ENCODE data around the gene BIN1.

Gene BIN1

GRCh38 chr2:127101756-127102477, 5.0 kb downstream of the BIN1 start:
- H3K27me3 ChIP-seq (replicated peaks), result no peaks in the 10 kb centered on the region
- H3K4me3 ChIP-seq (ENCODE audit: low read depth, low read length), result no peak overlapping the region
- in situ Hi-C loops (cut with HindIII; ENCODE audit: low pct_ligation_motif_present, low sequenced_read_pairs), result no loop called here
- no peaks in the 10 kb centered on the region for H3K36me3 ChIP-seq (replicated peaks)
- H3K27ac ChIP-seq, result no peak overlapping the region
- no peak for DNase-seq
- TF ChIP-seq, protein P1, sequence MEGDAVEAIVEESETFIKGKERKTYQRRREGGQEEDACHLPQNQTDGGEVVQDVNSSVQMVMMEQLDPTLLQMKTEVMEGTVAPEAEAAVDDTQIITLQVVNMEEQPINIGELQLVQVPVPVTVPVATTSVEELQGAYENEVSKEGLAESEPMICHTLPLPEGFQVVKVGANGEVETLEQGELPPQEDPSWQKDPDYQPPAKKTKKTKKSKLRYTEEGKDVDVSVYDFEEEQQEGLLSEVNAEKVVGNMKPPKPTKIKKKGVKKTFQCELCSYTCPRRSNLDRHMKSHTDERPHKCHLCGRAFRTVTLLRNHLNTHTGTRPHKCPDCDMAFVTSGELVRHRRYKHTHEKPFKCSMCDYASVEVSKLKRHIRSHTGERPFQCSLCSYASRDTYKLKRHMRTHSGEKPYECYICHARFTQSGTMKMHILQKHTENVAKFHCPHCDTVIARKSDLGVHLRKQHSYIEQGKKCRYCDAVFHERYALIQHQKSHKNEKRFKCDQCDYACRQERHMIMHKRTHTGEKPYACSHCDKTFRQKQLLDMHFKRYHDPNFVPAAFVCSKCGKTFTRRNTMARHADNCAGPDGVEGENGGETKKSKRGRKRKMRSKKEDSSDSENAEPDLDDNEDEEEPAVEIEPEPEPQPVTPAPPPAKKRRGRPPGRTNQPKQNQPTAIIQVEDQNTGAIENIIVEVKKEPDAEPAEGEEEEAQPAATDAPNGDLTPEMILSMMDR (IDR thresholded peaks at IDR 0.05; ENCODE audit: low read depth, low read length, missing control alignments), result no peak

GRCh38 chr2:127101048-127101611, 5.8 kb downstream of the BIN1 start:
- TF ChIP-seq, protein P1 (IDR thresholded peaks at IDR 0.05; ENCODE audit: low read depth, low read length, missing control alignments), result no peak
- no peak overlapping the region for H3K27ac ChIP-seq
- in situ Hi-C loops (cut with HindIII; ENCODE audit: low pct_ligation_motif_present, low sequenced_read_pairs), result no loop called here
- no peak overlapping the region for H3K4me3 ChIP-seq (ENCODE audit: low read depth, low read length)
- H3K27me3 ChIP-seq (replicated peaks), result no peaks in the 10 kb centered on the region
- no peaks in the 10 kb centered on the region for H3K36me3 ChIP-seq (replicated peaks)
- DNase-seq, result no peak

DNA sequence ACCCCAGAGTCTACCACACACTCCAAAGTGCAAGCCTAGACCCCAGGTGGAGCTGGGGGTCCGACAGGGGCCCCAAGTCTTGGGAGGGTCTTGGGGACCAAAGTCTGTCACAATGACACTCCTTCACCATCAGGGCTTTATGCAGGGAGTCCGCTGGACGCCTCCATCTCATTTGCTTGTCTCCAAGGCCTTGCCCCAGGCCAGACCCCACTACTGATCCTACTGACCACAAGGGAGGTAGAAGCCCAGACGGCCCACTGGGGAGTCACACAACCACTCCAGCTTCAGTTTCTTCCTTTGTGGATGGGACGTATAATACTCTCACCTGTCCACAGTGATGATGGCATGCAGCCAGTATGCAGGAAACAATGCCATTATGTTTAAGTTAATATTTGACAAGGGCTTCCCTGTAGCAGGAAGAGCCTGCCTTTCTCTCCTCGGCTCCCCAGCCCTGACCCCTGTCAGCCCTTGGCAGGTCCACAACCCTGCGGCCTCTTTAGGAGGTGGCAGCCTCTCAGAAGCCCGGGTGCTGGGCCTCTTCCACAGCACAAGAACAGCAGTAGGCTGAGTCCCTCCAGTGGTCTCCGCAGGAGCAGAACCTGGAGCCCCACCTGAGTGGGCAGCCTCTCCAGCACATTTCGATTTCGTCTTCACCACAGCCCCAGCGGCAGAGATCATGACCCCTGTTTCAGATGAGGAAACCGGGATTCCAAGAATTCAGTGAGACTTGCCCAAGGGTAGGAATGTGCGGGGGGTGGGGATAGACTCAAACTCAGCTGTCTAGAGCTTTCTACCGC, 6.5 kb downstream of the BIN1 start:
- H3K27ac ChIP-seq, result no peak overlapping the region
- DNase-seq, result no peak

DNA sequence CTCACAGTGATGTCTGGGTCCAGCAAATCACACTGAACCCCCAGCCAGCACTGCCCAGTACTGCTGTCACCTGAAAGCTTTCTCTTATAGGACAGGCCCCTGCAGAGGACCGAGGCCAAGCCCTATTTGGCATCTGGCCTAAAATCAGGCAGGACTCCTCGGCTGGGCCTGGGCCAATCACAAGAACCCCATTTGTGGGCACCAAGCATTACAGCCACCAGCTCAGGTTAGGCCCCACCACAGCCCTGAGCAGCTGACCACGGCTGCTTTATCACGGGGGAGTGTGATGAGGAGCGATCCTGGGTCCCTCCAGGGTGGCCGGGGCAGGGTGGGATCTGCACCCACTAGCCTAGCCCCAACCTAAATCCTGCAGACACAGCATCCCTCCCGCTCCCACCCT, 8.2 kb downstream of the BIN1 start:
- in situ Hi-C loops (cut with HindIII; ENCODE audit: low pct_ligation_motif_present, low sequenced_read_pairs), result no loop called here
- no peaks in the 10 kb centered on the region for H3K36me3 ChIP-seq (replicated peaks)
- H3K4me3 ChIP-seq (ENCODE audit: low read depth, low read length), result no peak overlapping the region
- H3K27ac ChIP-seq, result no peak overlapping the region
- DNase-seq, result no peak
- TF ChIP-seq, protein P1 (IDR thresholded peaks at IDR 0.05; ENCODE audit: low read depth, low read length, missing control alignments), result no peak
- no peaks in the 10 kb centered on the region for H3K27me3 ChIP-seq (replicated peaks)

More for the DNA sequence above, 6.5 kb downstream of the BIN1 start:
- Histone ChIP-seq H3K27me3 (replicated peaks) (no peaks in the 10 kb centered on the region), H3K4me3 (ENCODE audit: low read depth, low read length) (no peak overlapping the region), H3K36me3 (replicated peaks) (no peaks in the 10 kb centered on the region)
- TF ChIP-seq, protein P1 (IDR thresholded peaks at IDR 0.05; ENCODE audit: low read depth, low read length, missing control alignments), result no peak
- in situ Hi-C loops (cut with HindIII; ENCODE audit: low pct_ligation_motif_present, low sequenced_read_pairs), result no loop called here

- in situ Hi-C loops (cut with HindIII; ENCODE audit: low pct_ligation_motif_present, low sequenced_read_pairs), result no loop called here
- Histone ChIP-seq H3K4me3 (ENCODE audit: low read depth, low read length) (no peak overlapping the region), H3K27me3 (replicated peaks) (no peaks in the 10 kb centered on the region), H3K27ac (no peak overlapping the region), H3K36me3 (replicated peaks) (no peaks in the 10 kb centered on the region)
- no peak for DNase-seq
- TF ChIP-seq, protein P1 (IDR thresholded peaks at IDR 0.05; ENCODE audit: low read depth, low read length, missing control alignments), result no peak
Measured at GRCh38 chr2:127097841-127098651, 8.9 kb downstream of the BIN1 start.

Measured in brain microvascular endothelial cell (primary cell).